Erythroblast (primary cell): ENCODE data around the gene TEDC2.

Source experiments
- DNase-seq, 2 experiments: peaks; one replicate each; lab custom pipeline; 2025; lab: John Stamatoyannopoulos, UW
- GATA1 ChIP-seq: IDR thresholded peaks from 2 replicates; pipeline ENCODE4 v1.6.1; 2011; ENCODE audit warnings: low read depth, mild to moderate bottlenecking, control low read depth, low read length, moderate library complexity
- POLR2A ChIP-seq: IDR thresholded peaks from 2 replicates; pipeline ENCODE4 v1.6.1; 2011; ENCODE audit warnings: mild to moderate bottlenecking, low read length

The TEDC2 gene

GRCh38 chr16:2507665-2508064 lies 47.8 kb downstream of the TEDC2 start:
- TF ChIP-seq GATA1, result no peak
- TF ChIP-seq POLR2A, result no peak
- no peak for DNase-seq

- TF ChIP-seq POLR2A, result no peak
- no peak for TF ChIP-seq GATA1
- no peak for DNase-seq
Measured at GRCh38 chr16:2508722-2509400, 49.0 kb downstream of the TEDC2 start.

GRCh38 chr16:2511128-2511800 lies 51.4 kb downstream of the TEDC2 start:
- peak in 1 of 2 experiments; percentile 49 for DNase-seq
- TF ChIP-seq POLR2A (no peak), GATA1 (no peak)

- TF ChIP-seq POLR2A (no peak), GATA1 (no peak)
Measured at GRCh38 chr16:2511996-2512734, 52.3 kb downstream of the TEDC2 start.

GRCh38 chr16:2512735-2513404 lies 53.0 kb downstream of the TEDC2 start:
- DNase-seq, result peak in 1 of 2 experiments; percentile 38
- TF ChIP-seq GATA1 (no peak), POLR2A (no peak)

More at GRCh38 chr16:2511996-2512734, 52.3 kb downstream of the TEDC2 start:
- DNase-seq, result no peak

- peak; percentile 81 for TF ChIP-seq POLR2A
- no peak for TF ChIP-seq GATA1
- DNase-seq, result peak; percentile 97 to 99
Measured at GRCh38 chr16:2513405-2514332, 53.8 kb downstream of the TEDC2 start, which contains the start of gene ATP6V0C. Gene ATP6V0C, plus strand, starts transcription at chr16:2513952. Its CDS starts 152 bp downstream, at chr16:2514104.
